Activated naive CD8-positive, alpha-beta T cell treated with anti-CD3 and anti-CD28 coated beads, Interleukin-2, amount 50 U/mL, for 24 hours (primary cell): ENCODE results near the gene PLCE1.
"Not testable (repeated sequence)": the region's sequence is repeated elsewhere in the genome, so short reads cannot be mapped to it uniquely, and the experiment has no call there.

Experiments
- ATAC-seq: fragments of 150-1000 bp; cut with Tn5 transposase; one replicate; pipeline ENCODE4 v1.10.0; 2021
- DNase-seq: peaks from one replicate; pipeline ENCODE4 v3.0.0; 2021
- H3K27ac Mint-ChIP-seq: one replicate; pipeline ENCODE4 v1.8.0; 2021; ENCODE audit warnings: mild to moderate bottlenecking, mixed read lengths
- H3K27me3 Mint-ChIP-seq: one replicate; pipeline ENCODE4 v1.8.0; 2021; ENCODE audit warnings: mixed read lengths
- H3K36me3 Mint-ChIP-seq: one replicate; pipeline ENCODE4 v1.8.0; 2021; ENCODE audit warnings: low read depth, mixed read lengths
- H3K4me1 Mint-ChIP-seq: one replicate; pipeline ENCODE4 v1.8.0; 2021; ENCODE audit warnings: mixed read lengths
- H3K4me3 Mint-ChIP-seq: one replicate; pipeline ENCODE4 v1.8.0; 2021; ENCODE audit warnings: mild to moderate bottlenecking, moderate library complexity, mixed read lengths
- H3K9me3 Mint-ChIP-seq: one replicate; pipeline ENCODE4 v1.8.0; 2021; ENCODE audit warnings: mixed read lengths

Gene PLCE1

GRCh38 chr10:93993782-93994437 is at the start of gene PLCE1:
TSS of gene PLCE1 (plus strand) at chr10:93993931. CDS start at chr10:94031047, 37,116 bp downstream.
- no peak within 1 kb of the TSS for H3K4me3 Mint-ChIP-seq
- H3K9me3 Mint-ChIP-seq, result no peaks in the 10 kb centered on the region
- H3K4me1 Mint-ChIP-seq, result peaks cover 1% of the 10 kb centered on the region
- peaks cover 62% of the 10 kb centered on the region for H3K27me3 Mint-ChIP-seq
- no peak within 1 kb of the TSS for H3K27ac Mint-ChIP-seq
- H3K36me3 Mint-ChIP-seq, result no peaks in the 10 kb centered on the region
- ATAC-seq (peak; percentile 59), DNase-seq (peak; percentile 7)

GRCh38 chr10:93945819-93946218 is 47.9 kb upstream of the PLCE1 start:
- Mint-ChIP-seq H3K27ac (no peak overlapping the region), H3K4me3 (no peak overlapping the region), H3K36me3 (no peaks in the 10 kb centered on the region), H3K27me3 (no peaks in the 10 kb centered on the region), H3K4me1 (no peaks in the 10 kb centered on the region), H3K9me3 (no peaks in the 10 kb centered on the region)
- DNase-seq (no peak), ATAC-seq (no peak)

- Mint-ChIP-seq H3K27ac (no peak overlapping the region), H3K4me1 (no peaks in the 10 kb centered on the region), H3K9me3 (no peaks in the 10 kb centered on the region), H3K27me3 (no peaks in the 10 kb centered on the region), H3K36me3 (no peaks in the 10 kb centered on the region), H3K4me3 (no peak overlapping the region)
- ATAC-seq (no peak), DNase-seq (no peak)
Measured at GRCh38 chr10:93947055-93947454, 46.7 kb upstream of the PLCE1 start.

GRCh38 chr10:93947524-93947923 is 46.2 kb upstream of the PLCE1 start:
- DNase-seq, result no peak
- H3K4me3 Mint-ChIP-seq, result no peak overlapping the region
- H3K27ac Mint-ChIP-seq, result no peak overlapping the region
- H3K27me3 Mint-ChIP-seq, result no peaks in the 10 kb centered on the region
- no peaks in the 10 kb centered on the region for H3K36me3 Mint-ChIP-seq
- no peak for ATAC-seq
- H3K4me1 Mint-ChIP-seq, result no peaks in the 10 kb centered on the region
- H3K9me3 Mint-ChIP-seq, result no peaks in the 10 kb centered on the region

GRCh38 chr10:93951905-93952304 is 41.8 kb upstream of the PLCE1 start:
- H3K9me3 Mint-ChIP-seq, result no peaks in the 10 kb centered on the region
- no peaks in the 10 kb centered on the region for H3K4me1 Mint-ChIP-seq
- ATAC-seq (no peak), DNase-seq (no peak)
- H3K27me3 Mint-ChIP-seq, result no peaks in the 10 kb centered on the region
- H3K4me3 Mint-ChIP-seq, result no peak overlapping the region
- H3K27ac Mint-ChIP-seq, result no peak overlapping the region
- H3K36me3 Mint-ChIP-seq, result no peaks in the 10 kb centered on the region

GRCh38 chr10:93954299-93954698 is 39.4 kb upstream of the PLCE1 start:
- ATAC-seq, result no peak
- Mint-ChIP-seq H3K9me3 (no peaks in the 10 kb centered on the region), H3K4me1 (no peaks in the 10 kb centered on the region)

GRCh38 chr10:93954726-93955363 is 38.9 kb upstream of the PLCE1 start:
- Mint-ChIP-seq H3K36me3 (peaks cover 3% of the 10 kb centered on the region), H3K9me3 (no peaks in the 10 kb centered on the region), H3K4me1 (no peaks in the 10 kb centered on the region), H3K4me3 (no peak overlapping the region), H3K27me3 (no peaks in the 10 kb centered on the region), H3K27ac (no peak overlapping the region)
- DNase-seq (no peak), ATAC-seq (no peak)

More at GRCh38 chr10:93954299-93954698, 39.4 kb upstream of the PLCE1 start:
- Mint-ChIP-seq H3K27me3 (no peaks in the 10 kb centered on the region), H3K27ac (no peak overlapping the region), H3K4me3 (no peak overlapping the region), H3K36me3 (peaks cover 3% of the 10 kb centered on the region)
- no peak for DNase-seq

GRCh38 chr10:93958834-93959233 is 34.9 kb upstream of the PLCE1 start:
- peaks cover 3% of the 10 kb centered on the region for H3K36me3 Mint-ChIP-seq
- DNase-seq, result no peak
- ATAC-seq, result no peak
- no peaks in the 10 kb centered on the region for H3K4me1 Mint-ChIP-seq
- H3K9me3 Mint-ChIP-seq, result no peaks in the 10 kb centered on the region
- no peaks in the 10 kb centered on the region for H3K27me3 Mint-ChIP-seq
- H3K4me3 Mint-ChIP-seq, result no peak overlapping the region
- no peak overlapping the region for H3K27ac Mint-ChIP-seq

- not testable (repeated sequence) for H3K27ac Mint-ChIP-seq, H3K4me1 Mint-ChIP-seq, DNase-seq, H3K27me3 Mint-ChIP-seq, H3K9me3 Mint-ChIP-seq, H3K36me3 Mint-ChIP-seq, H3K4me3 Mint-ChIP-seq, ATAC-seq
Measured at GRCh38 chr10:93960988-93961387, 32.7 kb upstream of the PLCE1 start.

- no peaks in the 10 kb centered on the region for H3K4me1 Mint-ChIP-seq
- H3K4me3 Mint-ChIP-seq, result no peak overlapping the region
- peaks cover 3% of the 10 kb centered on the region for H3K36me3 Mint-ChIP-seq
- no peaks in the 10 kb centered on the region for H3K9me3 Mint-ChIP-seq
- H3K27me3 Mint-ChIP-seq, result no peaks in the 10 kb centered on the region
- no peak overlapping the region for H3K27ac Mint-ChIP-seq
- DNase-seq (no peak), ATAC-seq (no peak)
Measured at GRCh38 chr10:93962973-93963372, 30.8 kb upstream of the PLCE1 start.

- ATAC-seq (no peak), DNase-seq (no peak)
- Mint-ChIP-seq H3K27me3 (no peaks in the 10 kb centered on the region), H3K4me3 (no peak overlapping the region), H3K4me1 (no peaks in the 10 kb centered on the region), H3K27ac (no peak overlapping the region), H3K36me3 (peaks cover 3% of the 10 kb centered on the region), H3K9me3 (no peaks in the 10 kb centered on the region)
Measured at GRCh38 chr10:93963434-93963833, 30.3 kb upstream of the PLCE1 start.

- no peak overlapping the region for H3K27ac Mint-ChIP-seq
- H3K36me3 Mint-ChIP-seq, result no peaks in the 10 kb centered on the region
- no peak overlapping the region for H3K4me3 Mint-ChIP-seq
- DNase-seq, result no peak
- H3K4me1 Mint-ChIP-seq, result no peaks in the 10 kb centered on the region
- H3K9me3 Mint-ChIP-seq, result no peaks in the 10 kb centered on the region
- ATAC-seq, result no peak
- no peaks in the 10 kb centered on the region for H3K27me3 Mint-ChIP-seq
Measured at GRCh38 chr10:93965911-93966310, 27.8 kb upstream of the PLCE1 start.

- H3K27ac Mint-ChIP-seq, result no peak overlapping the region
- no peaks in the 10 kb centered on the region for H3K36me3 Mint-ChIP-seq
- no peaks in the 10 kb centered on the region for H3K4me1 Mint-ChIP-seq
- no peak overlapping the region for H3K4me3 Mint-ChIP-seq
- DNase-seq, result no peak
- no peak for ATAC-seq
- H3K27me3 Mint-ChIP-seq, result no peaks in the 10 kb centered on the region
- no peaks in the 10 kb centered on the region for H3K9me3 Mint-ChIP-seq
Measured at GRCh38 chr10:93967756-93968155, 26.0 kb upstream of the PLCE1 start.

GRCh38 chr10:93968540-93968945 is 25.2 kb upstream of the PLCE1 start:
- ATAC-seq, result no peak
- H3K4me3 Mint-ChIP-seq, result no peak overlapping the region
- no peaks in the 10 kb centered on the region for H3K27me3 Mint-ChIP-seq
- no peaks in the 10 kb centered on the region for H3K9me3 Mint-ChIP-seq
- no peak for DNase-seq
- H3K36me3 Mint-ChIP-seq, result no peaks in the 10 kb centered on the region
- no peak overlapping the region for H3K27ac Mint-ChIP-seq
- H3K4me1 Mint-ChIP-seq, result no peaks in the 10 kb centered on the region

- H3K27ac Mint-ChIP-seq, H3K36me3 Mint-ChIP-seq, H3K4me1 Mint-ChIP-seq, DNase-seq, H3K9me3 Mint-ChIP-seq, ATAC-seq, H3K4me3 Mint-ChIP-seq, H3K27me3 Mint-ChIP-seq: not testable (repeated sequence)
Measured at GRCh38 chr10:93970433-93971010, 23.2 kb upstream of the PLCE1 start.
